HPDE6-E6E7 (cell line): ENCODE data around the gene PVALB.
A peak's percentile ranks its signal among the peaks of the same experiment; 100 is the strongest.

ENCODE experiments used
- DNase-seq: peaks from one replicate; pipeline ENCODE4 v3.0.0; 2011; ENCODE audit warnings: missing footprints; ENCODE audit errors: extremely low spot score

Gene PVALB

DNA sequence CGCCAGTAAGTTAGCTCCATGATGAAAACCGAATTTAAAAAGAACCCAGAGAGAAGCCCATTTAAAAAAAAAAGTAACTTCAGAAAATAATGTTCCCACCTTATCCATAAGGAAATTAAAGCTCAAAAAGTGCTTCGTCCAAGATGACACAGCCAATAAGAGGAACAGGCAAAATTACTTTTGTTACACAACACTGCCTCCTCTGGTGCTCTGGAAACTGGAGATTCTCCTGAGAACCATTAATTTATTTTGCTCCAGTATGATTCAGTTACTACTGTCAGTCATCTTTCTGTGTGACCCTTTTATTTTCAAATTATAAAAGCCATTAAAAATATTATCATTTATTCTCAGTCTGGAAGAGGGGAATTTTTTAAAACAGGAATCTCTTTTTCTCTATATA lies 42.9 kb downstream of the PVALB start:
- no peak for DNase-seq

DNA sequence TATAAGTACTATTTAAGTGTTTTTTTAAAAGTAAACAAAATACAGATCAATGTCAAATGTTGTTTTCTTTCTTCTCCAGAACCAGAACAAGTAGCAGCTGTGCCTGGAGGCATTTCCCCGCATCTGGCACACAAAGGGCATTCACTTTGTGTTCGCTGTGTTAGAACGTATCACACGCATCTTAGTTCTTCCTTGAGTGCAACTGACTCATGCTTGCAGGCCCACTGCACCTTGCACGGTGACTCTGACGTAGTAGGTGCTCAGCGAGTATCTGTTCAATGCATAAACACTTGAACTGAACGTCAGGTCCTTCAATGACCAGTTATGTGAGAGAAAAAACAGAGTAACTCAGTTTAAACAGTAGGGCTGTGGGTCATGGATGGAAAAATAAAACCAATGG lies 44.4 kb downstream of the PVALB start:
- no peak for DNase-seq

DNA sequence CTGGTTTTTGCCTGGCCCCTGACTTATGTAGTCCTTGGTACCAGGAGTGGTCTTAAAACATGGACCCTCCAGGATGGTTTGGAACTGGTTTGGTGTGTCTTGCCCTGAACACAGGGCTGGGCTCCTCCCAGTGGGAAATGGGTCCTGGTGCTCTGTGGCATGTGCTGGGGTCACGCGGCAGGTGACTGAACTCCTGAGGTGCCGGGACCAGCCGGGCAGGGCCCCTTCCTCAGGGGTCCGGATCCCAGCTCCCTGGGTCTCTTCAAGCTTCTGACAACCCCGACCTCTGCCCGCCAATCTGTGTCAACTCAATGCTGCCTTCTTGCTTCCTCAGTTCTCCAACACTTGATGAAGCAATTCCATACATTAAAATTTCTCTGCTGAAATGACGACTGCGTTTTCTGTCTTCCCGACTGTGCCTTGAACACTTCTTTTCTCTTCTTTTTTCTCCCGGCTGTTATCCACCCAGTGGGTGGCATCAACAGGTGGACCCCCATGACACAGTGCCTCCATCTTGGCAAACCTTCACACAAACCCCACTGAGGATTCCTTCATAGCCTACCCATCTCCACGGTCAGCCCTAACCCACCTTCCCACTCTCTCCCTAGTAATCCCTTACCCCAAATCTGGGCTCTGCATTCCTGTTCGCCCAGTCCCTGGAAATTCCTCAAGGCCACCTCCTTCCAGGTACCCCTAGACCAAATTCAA lies 45.3 kb downstream of the PVALB start:
- no peak for DNase-seq

DNA sequence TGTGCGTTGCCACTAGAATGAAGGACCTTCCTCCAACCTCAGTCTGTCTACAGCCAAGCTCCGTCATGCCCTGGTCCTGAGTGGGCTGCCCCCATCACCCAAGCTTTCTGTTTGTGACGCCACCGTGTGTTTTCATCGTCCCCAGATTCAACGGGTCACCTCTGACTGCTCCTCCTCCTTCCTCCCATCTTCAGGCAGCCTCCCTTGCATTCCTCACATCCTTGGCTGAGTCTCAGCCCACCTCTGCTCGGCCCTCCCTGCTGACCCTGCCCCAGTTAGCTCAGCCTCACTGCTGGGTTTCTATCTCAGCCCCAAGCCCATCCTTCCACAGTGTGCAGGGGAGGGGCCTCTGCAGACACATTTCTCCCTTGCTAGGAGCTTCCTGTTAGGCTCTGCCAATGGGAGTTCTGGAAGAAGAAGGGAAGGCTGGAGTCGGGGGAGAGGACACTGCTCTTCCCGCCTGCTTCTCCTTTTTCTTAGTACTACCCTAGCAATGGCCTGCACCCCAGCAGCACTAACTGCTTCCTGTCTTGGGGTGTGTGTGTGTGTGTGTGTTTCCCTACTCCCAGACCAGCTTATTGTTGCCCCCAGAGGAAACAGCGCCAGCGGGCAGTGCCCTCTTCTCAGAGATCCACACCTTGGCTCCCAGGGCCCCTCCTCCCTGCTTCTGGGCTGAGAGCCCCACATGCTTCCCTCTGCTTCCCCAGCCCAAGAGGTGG lies 46.2 kb downstream of the PVALB start:
- DNase-seq: no peak

DNA sequence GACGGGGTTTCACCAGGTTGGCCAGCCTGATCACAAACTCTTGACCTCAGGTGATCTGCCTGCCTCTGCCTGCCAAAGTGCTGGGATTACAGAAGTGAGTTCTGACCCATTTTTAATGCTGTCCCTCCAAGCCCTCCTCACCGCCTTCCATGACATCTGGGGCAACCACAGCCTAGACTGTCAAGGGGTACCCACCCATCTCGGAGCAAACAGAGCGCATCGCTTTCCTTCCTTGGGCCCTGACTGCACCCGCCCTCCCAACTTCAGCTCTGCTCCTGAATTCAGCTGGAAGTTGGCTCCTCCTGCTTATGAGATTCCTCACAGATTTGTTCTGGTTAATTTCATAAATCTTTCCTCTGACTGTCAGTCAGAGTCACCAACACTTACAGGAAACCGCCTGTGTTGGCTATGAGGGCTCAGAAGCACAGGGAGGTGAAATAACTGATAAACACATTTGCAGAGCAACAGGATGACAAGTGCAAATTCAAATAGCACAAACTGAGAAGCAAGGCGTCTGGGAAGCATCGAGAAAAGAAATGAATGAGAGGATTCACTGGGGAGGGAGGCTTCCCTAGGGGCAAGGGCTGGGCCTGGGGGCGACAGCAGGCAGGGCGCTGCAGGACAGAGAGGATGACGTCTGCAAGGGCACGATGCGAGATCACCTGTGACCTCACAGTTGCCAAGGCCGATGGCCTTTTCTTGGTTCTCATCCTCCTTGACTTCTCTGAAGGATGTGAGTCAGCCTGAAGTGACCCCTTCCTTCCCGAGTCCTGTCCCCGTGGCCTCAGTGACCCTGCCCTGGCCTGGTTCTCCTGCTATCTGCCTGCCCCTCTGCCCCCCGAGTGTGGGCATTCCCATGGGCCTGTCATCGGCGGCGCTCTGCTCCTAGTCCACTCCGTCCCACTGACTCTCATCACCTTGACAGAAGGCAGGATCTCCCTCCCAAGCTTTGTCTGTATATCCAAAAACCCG lies 47.0 kb downstream of the PVALB start:
- DNase-seq: no peak

DNA sequence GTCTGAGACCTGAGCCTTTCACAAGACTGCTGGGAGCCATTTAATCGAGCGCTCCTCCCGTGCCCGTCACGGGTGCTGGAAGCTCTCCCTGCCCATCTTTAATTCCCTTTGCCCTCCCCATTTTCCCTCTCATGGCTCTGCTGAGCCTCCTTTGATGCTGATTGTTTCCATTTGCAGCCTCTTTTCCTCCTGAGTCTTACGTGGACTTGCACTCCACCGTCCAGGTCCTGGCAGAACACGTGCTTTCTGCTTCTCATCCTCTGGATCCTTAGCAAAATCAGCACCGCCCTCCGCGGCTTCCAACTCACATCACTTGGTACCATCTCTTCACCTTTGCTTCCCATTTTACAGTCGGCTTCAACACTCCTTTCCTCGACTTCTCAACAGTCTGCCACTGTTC lies 48.2 kb downstream of the PVALB start:
- DNase-seq: no peak

DNA sequence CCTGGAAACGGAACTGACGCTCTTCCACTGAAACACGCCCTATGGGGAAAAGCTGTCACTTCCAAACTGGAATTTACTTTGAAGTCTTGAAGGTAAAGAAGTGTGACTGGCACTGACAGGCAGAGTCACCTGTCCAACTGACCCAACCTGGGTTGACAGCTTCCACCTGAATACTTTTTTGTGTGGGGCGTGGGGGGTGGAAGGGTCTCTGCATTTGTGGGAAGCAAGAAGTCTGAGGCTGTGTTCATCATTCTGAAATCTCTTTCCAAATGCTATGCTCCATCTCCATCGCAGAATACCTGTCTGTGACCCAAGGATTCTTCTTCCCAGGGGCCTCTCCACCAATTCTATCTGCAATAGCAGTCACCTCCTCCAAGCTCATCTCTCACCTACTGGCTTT lies 48.7 kb downstream of the PVALB start:
- no peak for DNase-seq

DNA sequence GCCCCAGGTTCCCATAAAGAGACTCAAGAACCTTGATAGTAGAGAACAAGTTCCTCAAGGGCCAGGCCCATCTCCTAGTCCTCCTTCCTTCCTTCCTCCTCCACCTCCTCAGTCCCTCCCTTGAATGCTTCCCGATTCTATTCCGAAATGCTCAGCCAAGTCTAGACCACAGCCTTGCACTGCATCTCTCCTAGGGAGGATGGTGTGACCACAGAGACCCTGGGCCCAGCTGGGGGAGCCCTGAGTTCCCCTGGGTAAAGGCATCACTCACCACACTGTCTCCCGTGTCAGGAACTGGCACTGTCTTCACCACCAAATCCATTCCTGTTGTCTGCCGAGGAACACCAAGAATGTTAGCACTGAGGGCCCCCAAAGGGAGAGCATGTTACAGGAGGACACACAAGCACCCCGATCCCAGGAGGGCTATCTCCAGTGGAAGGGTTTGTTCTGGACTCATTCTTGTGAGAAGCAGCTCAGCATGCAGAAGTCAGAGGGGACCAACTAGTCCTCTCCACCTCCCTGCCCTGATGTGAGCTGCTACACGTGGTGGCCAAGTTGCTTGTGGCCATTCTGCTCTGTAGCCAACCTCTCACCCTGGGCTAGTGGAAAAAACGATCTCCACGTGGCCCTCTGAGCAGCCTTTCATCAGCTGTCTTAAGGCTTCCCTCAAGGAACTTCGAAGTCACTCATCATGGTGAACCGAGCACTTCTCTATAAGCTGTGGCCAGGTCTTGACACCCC lies 49.6 kb downstream of the PVALB start:
- no peak for DNase-seq

DNA sequence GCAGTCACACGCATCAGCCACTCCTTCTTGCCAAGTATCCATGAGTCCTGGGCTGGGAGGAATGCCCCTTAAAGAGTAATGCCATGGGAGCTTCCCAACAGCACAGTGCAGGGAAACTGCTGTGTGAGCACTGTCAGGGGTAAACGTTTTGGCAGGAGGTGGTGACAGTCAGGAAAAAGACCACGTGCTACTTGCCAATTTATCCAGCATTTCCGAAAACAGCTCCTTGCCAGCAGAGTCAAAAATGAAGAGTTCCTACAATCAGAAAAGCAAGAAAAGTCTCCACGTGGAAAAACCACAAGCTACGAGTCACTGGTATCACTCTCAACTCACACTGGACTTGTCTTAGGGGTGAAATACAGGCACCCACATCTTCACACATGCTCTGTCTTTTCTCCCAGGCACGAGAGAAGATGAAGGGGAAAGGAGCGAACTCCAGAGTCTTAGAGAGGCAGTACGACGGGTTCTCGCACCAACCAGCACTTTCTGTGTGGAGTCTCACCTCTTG lies 50.8 kb downstream of the PVALB start:
- DNase-seq: no peak

DNA sequence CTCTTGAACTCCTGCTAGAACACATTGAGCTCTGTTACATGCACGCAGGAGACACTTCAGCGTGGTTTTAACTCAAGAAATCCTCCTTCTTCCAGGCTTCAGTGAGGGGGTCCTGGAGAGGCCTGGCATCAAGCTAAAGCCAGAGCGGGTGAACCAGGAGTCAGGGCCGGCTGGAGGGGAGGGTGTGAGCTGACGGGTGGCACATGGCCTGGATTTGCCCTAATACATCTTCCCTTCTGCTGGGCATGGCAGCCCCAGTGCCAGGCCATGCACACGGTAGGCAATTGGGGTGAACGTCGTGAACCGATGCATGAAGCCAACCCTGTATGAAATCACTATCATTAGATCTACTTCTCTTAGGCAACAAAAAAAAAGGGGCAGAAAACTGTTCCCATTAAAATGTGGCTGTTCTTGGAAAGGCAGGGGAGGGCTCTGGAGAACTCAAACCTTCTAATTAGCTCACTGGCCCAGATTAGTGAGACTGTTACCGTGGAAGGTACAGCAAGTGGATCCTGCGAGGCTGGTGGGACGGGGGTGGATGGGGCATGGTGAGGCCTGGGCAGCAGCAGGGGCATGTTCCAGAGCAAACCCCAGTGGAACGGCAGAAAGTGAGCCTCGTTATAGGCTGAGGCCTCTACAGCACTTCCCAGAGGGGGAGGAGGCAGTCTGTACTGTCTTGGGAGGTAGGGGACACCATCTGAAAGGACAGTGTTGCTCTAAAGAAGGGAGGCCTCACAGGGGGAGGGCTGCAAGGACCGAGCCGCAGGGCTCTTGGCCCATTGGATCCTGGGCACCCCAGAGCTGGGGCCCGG lies 51.5 kb downstream of the PVALB start:
- DNase-seq: no peak

DNA sequence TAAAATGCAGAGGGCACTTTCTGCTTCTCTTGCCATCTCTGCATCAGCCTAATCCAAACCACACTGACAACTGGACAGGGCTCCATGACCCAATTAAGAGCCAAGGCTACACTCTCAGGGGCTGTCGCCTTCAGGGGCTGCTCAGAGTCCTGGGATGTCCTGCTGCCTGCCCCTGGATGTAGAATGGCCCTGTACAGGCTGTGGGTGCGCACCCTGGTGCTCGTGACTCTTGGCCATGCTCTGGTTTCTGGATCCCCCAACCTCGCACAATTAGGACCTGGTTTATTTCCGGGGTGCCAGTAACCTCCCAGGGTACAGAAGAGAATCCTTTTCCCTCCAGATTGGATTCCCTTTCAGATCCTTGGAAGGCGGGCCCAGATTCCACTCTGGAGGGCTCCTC lies 52.2 kb downstream of the PVALB start:
- DNase-seq: no peak

DNA sequence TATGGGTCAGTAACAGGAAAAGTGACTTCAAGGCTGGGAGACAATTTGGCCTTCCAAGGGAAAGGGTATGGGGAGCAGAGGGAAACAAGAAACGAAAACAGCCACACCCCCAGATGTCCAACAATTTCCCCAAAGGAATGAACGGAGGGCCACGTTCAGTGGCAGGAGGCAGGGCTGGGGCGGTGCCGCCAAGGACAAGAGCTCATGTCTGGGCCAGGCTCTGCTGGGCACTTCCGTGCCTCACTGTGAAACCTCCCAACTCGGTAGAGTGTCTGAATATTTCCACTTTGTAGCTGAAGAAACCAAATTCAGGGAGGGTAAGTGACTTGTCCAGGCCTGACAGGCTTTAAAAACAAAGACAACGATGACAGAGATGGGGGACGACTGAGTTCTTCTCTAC lies 52.8 kb downstream of the PVALB start:
- no peak for DNase-seq

DNA sequence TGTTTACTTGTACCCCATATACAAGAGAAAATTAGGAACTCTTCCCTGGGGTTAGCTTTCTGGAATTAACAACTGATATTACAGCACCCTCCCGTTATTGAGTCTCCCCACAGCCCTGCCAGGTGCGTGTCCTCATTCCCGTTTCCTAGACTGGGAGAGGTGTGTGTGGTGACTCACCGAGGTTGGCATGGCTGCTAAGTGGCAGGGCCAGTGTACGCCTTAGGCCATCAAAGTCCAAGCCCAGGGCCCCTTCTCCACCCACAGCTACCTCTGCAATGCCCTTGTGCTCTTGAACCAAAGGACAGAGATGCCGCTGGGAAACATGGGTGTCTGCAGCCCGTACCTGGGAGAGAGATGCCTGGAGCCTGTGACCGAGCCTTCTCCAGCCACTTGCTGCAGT lies 53.3 kb downstream of the PVALB start:
- peak; percentile 74 for DNase-seq

DNA sequence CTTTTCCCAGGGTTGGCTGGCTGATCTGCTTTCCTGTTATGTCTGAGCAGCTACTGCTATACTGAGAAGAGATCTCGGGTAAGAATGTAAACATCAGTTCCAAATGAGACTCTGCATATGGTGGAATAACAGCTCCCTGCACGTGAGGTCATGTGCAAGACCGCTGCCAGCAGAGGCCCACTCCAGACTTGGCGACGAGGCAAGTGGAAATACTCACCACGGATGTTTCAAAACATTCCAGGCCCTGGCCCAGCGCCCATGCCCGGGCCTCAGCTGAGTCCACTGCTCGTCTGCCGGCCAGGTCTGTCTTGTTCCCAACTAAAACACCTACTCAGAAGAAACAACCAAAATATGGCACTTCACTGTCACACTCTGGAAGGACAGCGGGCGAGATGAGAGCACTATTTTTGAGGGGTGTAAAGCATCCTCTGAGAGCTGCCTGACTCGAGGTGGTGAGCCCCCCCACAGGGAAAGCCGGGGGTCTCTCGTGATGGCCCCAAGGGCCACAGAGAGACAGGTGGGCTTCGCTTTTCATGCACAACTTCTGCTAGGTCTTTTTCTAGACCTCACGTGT lies 54.1 kb downstream of the PVALB start:
- no peak for DNase-seq

DNA sequence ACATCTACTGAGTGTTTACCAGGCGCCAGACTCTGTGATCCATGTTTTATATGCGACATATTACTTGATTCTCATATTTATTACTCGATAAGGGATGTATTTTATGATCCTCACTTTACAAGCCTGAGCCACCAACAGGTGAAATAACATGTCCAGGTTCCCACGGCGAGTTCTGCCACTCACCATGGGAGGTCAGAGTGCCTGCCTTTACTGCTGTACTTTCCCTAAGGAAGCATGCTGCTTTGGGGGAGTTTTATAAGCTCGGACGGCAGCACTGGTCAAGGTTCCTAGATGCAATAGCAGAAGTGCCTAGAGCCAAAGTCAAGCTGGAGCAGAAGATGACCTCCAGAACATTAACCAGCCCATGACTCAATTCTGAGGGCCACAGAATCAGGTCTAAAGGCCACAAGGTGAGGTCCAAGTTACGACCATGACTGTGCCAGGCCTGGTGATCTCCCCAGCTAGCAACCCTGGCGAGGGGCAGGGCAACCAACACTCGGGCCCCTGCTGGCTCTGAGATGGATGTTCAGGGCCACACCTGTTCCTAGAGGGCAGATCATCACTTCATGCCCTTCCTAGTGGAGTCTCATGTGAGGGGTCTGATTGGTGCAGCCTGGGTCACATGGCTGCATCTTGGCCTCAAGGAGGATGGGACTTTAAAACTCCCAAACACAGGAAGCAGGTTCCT lies 55.1 kb downstream of the PVALB start:
- no peak for DNase-seq

DNA sequence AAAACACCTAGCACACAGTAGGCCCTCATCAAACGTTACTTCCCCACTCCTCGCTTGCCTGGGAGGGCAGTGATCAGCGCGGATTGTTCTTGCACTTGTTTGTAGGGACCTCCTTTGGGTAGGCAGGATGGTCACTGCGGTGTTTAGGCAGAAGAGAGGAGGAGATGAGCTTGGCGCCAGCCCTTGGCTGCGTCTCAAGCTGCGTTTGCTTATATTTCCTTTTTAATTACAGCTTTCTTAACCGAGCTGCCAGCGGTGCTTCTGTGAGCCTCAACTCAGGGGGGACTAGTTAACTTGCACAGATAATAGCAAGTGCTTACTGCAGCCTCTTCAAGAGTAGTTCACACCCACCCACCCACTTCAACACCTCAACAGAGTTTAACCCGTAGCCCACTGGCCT lies 56.0 kb downstream of the PVALB start:
- no peak for DNase-seq

DNA sequence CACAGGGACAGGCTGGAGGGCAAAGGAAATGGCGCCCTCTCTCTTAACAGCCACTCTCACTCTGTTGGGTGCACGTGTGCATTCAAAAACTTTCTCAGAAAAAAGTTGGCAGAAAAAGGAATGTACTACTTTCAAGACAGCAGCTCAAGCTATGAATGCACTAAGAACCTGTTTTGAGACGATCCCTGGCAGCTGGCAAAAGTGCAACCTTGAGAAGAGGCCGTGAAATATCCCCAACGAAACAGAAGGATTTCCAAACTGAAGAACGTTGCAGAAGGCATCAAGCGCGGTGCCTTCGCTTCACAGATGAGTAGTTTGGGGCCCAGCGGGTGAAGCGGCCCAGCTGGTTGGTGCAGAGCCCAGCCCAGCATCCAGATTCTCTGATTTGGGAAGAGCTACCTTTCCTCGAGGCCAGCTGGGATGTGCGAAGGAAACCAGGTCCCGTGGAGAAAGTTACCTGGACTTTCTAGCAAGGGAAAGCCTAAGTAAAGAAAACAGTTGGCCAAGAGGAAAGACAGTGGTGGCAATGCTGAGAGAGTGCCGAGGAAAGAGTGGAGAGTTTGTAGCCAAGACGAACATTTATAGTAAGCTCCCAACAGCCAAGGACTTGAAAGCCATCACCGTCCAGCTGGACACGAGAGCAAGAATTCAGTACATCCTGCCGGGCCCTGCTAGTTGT lies 57.2 kb downstream of the PVALB start:
- DNase-seq: no peak

DNA sequence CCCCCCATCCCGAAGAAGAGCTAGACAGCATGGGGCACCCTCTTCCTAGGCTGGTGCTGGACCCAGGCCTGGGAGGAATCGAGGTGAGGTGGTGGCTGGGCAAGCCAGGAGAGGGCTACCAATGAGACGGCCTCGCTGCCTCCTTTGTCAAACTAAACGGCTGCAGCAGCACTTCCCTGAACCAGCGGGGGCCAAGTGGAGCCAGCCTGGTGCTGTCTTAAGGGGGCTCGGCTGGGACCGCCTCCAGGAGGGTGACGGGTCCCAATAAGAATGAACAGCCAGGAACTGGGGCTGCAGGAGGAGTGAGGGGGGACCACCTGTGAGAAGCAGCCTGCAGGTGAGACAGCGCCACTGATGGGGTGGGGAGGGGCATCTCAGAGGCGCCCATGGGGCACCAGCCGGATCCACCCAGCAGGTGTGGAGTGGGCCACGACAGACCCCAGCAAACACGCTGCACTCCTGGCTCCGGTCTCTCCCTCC lies 58.0 kb downstream of the PVALB start:
- DNase-seq: no peak

DNA sequence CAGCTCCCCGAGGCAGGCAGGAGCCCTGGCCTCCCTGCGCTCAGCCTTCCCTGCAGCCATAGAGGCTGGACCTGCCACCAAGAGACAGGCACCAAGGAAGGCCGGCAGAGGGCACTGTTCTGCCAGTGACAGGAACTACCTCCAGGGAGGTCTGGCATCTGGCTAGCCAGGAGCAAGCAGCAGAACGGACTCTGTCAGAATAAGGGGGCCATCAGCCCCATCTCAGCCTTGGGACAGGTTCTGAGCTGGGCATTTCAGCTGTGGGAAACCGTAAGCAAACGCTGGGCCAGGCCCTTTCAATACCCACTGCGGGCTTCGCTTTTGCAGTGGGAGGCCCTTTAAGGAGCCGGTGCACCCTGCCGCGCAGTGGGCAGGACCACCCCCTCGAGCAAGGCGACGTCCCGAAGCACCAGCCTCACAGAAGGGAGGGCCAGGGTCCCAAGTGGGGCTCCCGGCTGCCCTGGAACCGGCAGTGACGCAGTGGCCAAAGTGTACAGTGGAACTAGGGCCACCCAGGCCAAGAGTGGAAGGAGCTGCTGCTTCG lies 59.1 kb downstream of the PVALB start:
- no peak for DNase-seq
